Tibial nerve (tissue), 4 donors: ENCODE results near the gene BMP7.

Experiments used
- CTCF ChIP-seq, 5 experiments: fragments of 200-600 bp in 3 of 5; fragments of 450-650 bp in 2 of 5; sonication (generic) in 3 of 5; IDR thresholded peaks; one replicate each; pipeline ENCODE4 v1.5.1; 2016 to 2019; ENCODE audit warnings: antibody characterized with exemption in 5 of 5, mild to moderate bottlenecking in 3 of 5, moderate library complexity in 2 of 5
- EP300 ChIP-seq, 2 donors: sonication (generic); formaldehyde crosslinking; IDR thresholded peaks; one replicate each; pipeline ENCODE4 v1.6.1; 2017; ENCODE audit warnings: antibody characterized with exemption in 2 of 2, mild to moderate bottlenecking in 1 of 2
- POLR2A ChIP-seq, 2 donors: fragments of 450-650 bp; IDR thresholded peaks; one replicate each; pipeline ENCODE4 v1.6.1; 2017; ENCODE audit warnings: antibody characterized with exemption in 2 of 2, mild to moderate bottlenecking in 2 of 2, moderate library complexity in 2 of 2

GRCh38 chr20:57240581-57241362 lies 25.7 kb downstream of the BMP7 start:
- TF ChIP-seq POLR2A (IDR thresholded peaks at IDR 0.05) (no peak), CTCF (IDR thresholded peaks at IDR 0.05) (no peak), EP300 (IDR thresholded peaks at IDR 0.05) (no peak)
